ENCODE results near the gene PMM2. TPM values are rescaled to one million over a fixed set of nuclear protein-coding genes. Genes with fewer than 3 reads are reported as not detected.
"Not testable (repeated sequence)": the region's sequence is repeated elsewhere in the genome, so short reads cannot be mapped to it uniquely, and the experiment has no call there.

PMM2 gene
- total RNA-seq, 1 donor from 2014 or later, result 47.6 TPM

GRCh38 chr16:8872071-8872470, 74.4 kb downstream of the PMM2 start:
- DNase-seq (ENCODE audit: low spot score), result no peak
- no peaks in the 10 kb centered on the region for H3K36me3 Mint-ChIP-seq (ENCODE audit: low read depth)
- TF ChIP-seq CTCF (IDR thresholded peaks at IDR 0.05), result no peak
- no peaks in the 10 kb centered on the region for H3K27me3 Mint-ChIP-seq (ENCODE audit: low read depth)
- H3K27ac Mint-ChIP-seq (ENCODE audit: unreplicated experiment), result no peak overlapping the region
- no peak overlapping the region for H3K4me3 Mint-ChIP-seq (ENCODE audit: unreplicated experiment)
- no peaks in the 10 kb centered on the region for H3K9me3 Mint-ChIP-seq (ENCODE audit: low read depth)
- H3K4me1 Mint-ChIP-seq (ENCODE audit: low read depth), result peaks cover 28% of the 10 kb centered on the region

GRCh38 chr16:8872967-8873865, 75.6 kb downstream of the PMM2 start:
- no peak for DNase-seq (ENCODE audit: low spot score)
- Mint-ChIP-seq H3K27me3 (ENCODE audit: low read depth) (no peaks in the 10 kb centered on the region), H3K36me3 (ENCODE audit: low read depth) (no peaks in the 10 kb centered on the region), H3K27ac (ENCODE audit: unreplicated experiment) (no peak overlapping the region), H3K4me3 (ENCODE audit: unreplicated experiment) (no peak overlapping the region), H3K4me1 (ENCODE audit: low read depth) (peaks cover 19% of the 10 kb centered on the region), H3K9me3 (ENCODE audit: low read depth) (no peaks in the 10 kb centered on the region)
- TF ChIP-seq CTCF (IDR thresholded peaks at IDR 0.05), result peak; percentile 62

- not testable (repeated sequence) for H3K9me3 Mint-ChIP-seq (ENCODE audit: low read depth); DNase-seq (ENCODE audit: low spot score); H3K36me3 Mint-ChIP-seq (ENCODE audit: low read depth); H3K4me3 Mint-ChIP-seq (ENCODE audit: unreplicated experiment); H3K27me3 Mint-ChIP-seq (ENCODE audit: low read depth); H3K27ac Mint-ChIP-seq (ENCODE audit: unreplicated experiment)
- H3K4me1 Mint-ChIP-seq (ENCODE audit: low read depth), result peaks cover 25% of the 10 kb centered on the region
Observed at GRCh38 chr16:8873866-8874195, 76.2 kb downstream of the PMM2 start.

GRCh38 chr16:8874388-8874787, 76.7 kb downstream of the PMM2 start:
- Mint-ChIP-seq H3K9me3 (ENCODE audit: low read depth) (no peaks in the 10 kb centered on the region), H3K36me3 (ENCODE audit: low read depth) (no peaks in the 10 kb centered on the region), H3K4me1 (ENCODE audit: low read depth) (peaks cover 22% of the 10 kb centered on the region), H3K27me3 (ENCODE audit: low read depth) (no peaks in the 10 kb centered on the region), H3K27ac (ENCODE audit: unreplicated experiment) (peak overlapping the region; percentile 69), H3K4me3 (ENCODE audit: unreplicated experiment) (no peak overlapping the region)
- TF ChIP-seq CTCF (IDR thresholded peaks at IDR 0.05), result no peak
- DNase-seq (ENCODE audit: low spot score), result no peak

- peaks cover 23% of the 10 kb centered on the region for H3K4me1 Mint-ChIP-seq (ENCODE audit: low read depth)
- H3K36me3 Mint-ChIP-seq (ENCODE audit: low read depth); H3K9me3 Mint-ChIP-seq (ENCODE audit: low read depth); DNase-seq (ENCODE audit: low spot score); H3K4me3 Mint-ChIP-seq (ENCODE audit: unreplicated experiment); H3K27ac Mint-ChIP-seq (ENCODE audit: unreplicated experiment); H3K27me3 Mint-ChIP-seq (ENCODE audit: low read depth): not testable (repeated sequence)
Observed at GRCh38 chr16:8875317-8875716, 77.7 kb downstream of the PMM2 start.

GRCh38 chr16:8877894-8878522, 80.4 kb downstream of the PMM2 start:
- Mint-ChIP-seq H3K4me3 (ENCODE audit: unreplicated experiment) (no peak overlapping the region), H3K27ac (ENCODE audit: unreplicated experiment) (no peak overlapping the region), H3K27me3 (ENCODE audit: low read depth) (no peaks in the 10 kb centered on the region), H3K9me3 (ENCODE audit: low read depth) (no peaks in the 10 kb centered on the region), H3K4me1 (ENCODE audit: low read depth) (peaks cover 15% of the 10 kb centered on the region), H3K36me3 (ENCODE audit: low read depth) (no peaks in the 10 kb centered on the region)
- DNase-seq (ENCODE audit: low spot score), result no peak
- TF ChIP-seq CTCF (IDR thresholded peaks at IDR 0.05), result no peak

All from chondrocyte (in vitro differentiated cells).